Measurements from ENCODE around the gene ATP5PB. TPM values are rescaled to one million over a fixed set of nuclear protein-coding genes. Genes with fewer than 3 reads are reported as not detected.

Gene ATP5PB
- 234 and 254 TPM in 2 replicates for total RNA-seq

GRCh38 chr1:111448918-111449702 is at the start of gene ATP5PB, which contains the start of gene WDR77:
TSS of gene ATP5PB (plus strand) at chr1:111449464. CDS start at chr1:111449542, 78 bp downstream.
TSS of gene WDR77 (minus strand) at chr1:111449256. CDS start at chr1:111449169, 87 bp downstream.

GRCh38 chr1:111503585-111504060 is 54.4 kb downstream of the ATP5PB start, which contains the start of the genes ADORA3 and TMIGD3:
TSS of gene ADORA3 (minus strand) at chr1:111503633. CDS start at chr1:111503354, 279 bp downstream.
TSS of gene TMIGD3 (minus strand) at chr1:111503633. CDS start at chr1:111503354, 279 bp downstream.

Other genes with a start within 250 kb of the ATP5PB start
- 0.84 and 2.1 TPM in 2 replicates for gene DENND2D, start 248.8 kb upstream of the ATP5PB start, total RNA-seq
- 1.5 TPM in 1 of 2 replicates, not detected in the other for gene CHI3L2, start 221.8 kb upstream of the ATP5PB start, total RNA-seq
- gene CHIA, start 158.6 kb upstream of the ATP5PB start, total RNA-seq: not detected in 2 replicates
- gene OVGP1, start 21.7 kb upstream of the ATP5PB start, total RNA-seq: 0.15 and 0.67 TPM in 2 replicates
- 40.1 and 46.6 TPM in 2 replicates for gene WDR77, start 208 bp upstream of the ATP5PB start, total RNA-seq
- under 0.01 and 0.17 TPM in 2 replicates for gene C1orf162, start 24.5 kb downstream of the ATP5PB start, total RNA-seq
- not detected in 2 replicates for gene ADORA3, start 54.2 kb downstream of the ATP5PB start, total RNA-seq
- gene TMIGD3, start 54.2 kb downstream of the ATP5PB start, total RNA-seq: 0.34 TPM in 1 of 2 replicates, not detected in the other
- 17.7 and 19.8 TPM in 2 replicates for gene RAP1A, start 170.3 kb downstream of the ATP5PB start, total RNA-seq

All from bronchus fibroblast of lung (primary cell).